GM13977 (cell line): ENCODE measurements around the gene TPO.
"Not testable (repeated sequence)": the region's sequence is repeated elsewhere in the genome, so short reads cannot be mapped to it uniquely, and the experiment has no call there.

Experiments
- DNase-seq: peaks from one replicate; pipeline ENCODE4 v3.0.0; 2012; ENCODE audit warnings: low spot score
- in situ Hi-C: fragments of 300-500 bp; cut with MboI; formaldehyde crosslinking; loops from one replicate; pipeline ENCODE4 v1.12.0; 2022; ENCODE audit warnings: low sequenced_read_pairs, low pct_unique_long_range_greater_than_20kb, mixed read lengths, inconsistent platforms; ENCODE audit not compliant: unreplicated experiment
- TF ChIP-seq, protein P1 (sequence below): IDR thresholded peaks from 2 replicates; pipeline ENCODE4 v1.5.1; 2012; ENCODE audit warnings: mild to moderate bottlenecking, control low read depth; ENCODE audit not compliant: insufficient read depth; ENCODE audit errors: extremely low read depth, missing control alignments

The TPO gene

GRCh38 chr2:1403565-1403964 is 9.7 kb upstream of the TPO start:
- DNase-seq, result no peak
- TF ChIP-seq, protein P1, sequence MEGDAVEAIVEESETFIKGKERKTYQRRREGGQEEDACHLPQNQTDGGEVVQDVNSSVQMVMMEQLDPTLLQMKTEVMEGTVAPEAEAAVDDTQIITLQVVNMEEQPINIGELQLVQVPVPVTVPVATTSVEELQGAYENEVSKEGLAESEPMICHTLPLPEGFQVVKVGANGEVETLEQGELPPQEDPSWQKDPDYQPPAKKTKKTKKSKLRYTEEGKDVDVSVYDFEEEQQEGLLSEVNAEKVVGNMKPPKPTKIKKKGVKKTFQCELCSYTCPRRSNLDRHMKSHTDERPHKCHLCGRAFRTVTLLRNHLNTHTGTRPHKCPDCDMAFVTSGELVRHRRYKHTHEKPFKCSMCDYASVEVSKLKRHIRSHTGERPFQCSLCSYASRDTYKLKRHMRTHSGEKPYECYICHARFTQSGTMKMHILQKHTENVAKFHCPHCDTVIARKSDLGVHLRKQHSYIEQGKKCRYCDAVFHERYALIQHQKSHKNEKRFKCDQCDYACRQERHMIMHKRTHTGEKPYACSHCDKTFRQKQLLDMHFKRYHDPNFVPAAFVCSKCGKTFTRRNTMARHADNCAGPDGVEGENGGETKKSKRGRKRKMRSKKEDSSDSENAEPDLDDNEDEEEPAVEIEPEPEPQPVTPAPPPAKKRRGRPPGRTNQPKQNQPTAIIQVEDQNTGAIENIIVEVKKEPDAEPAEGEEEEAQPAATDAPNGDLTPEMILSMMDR, result no peak
- in situ Hi-C loops, result no loop called here

DNA sequence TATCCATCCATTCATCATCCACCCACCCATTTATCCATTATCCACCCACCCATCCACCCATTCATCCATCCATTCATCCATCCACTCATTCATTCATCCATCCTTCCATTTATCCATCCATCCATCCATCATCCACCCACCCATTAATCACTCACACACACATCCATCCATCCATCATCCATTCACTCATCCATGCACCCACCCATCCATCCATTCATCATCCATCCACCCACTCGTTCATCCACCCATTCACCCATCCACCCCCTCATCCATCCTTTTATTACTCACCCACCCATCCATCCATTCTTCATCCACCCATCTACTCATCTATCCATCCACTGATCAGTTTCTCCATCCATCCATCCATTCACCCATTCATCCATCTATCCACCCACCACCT is 8.1 kb upstream of the TPO start:
- in situ Hi-C loops, result no loop called here
- TF ChIP-seq, protein P1, result no peak
- no peak for DNase-seq

DNA sequence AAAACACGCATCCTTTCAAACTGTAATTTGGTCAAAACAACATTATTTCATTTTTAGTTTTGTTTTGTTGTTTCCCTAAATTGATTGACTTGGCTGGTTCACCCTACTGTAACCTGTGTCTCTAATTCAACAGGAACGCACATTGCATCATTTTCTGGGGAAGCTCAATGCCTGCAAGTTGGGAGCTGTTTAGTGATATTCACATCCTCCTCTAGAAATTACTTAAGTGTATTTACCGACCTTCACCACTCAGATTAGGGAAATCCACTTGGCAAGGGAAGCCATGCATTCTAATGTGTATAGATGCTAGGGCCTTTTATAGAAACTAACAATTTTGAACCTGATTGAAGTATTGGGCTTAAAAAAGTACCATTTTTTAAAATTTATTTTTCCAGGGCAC is 7.3 kb upstream of the TPO start:
- in situ Hi-C loops, result no loop called here
- TF ChIP-seq, protein P1, result no peak
- no peak for DNase-seq

DNA sequence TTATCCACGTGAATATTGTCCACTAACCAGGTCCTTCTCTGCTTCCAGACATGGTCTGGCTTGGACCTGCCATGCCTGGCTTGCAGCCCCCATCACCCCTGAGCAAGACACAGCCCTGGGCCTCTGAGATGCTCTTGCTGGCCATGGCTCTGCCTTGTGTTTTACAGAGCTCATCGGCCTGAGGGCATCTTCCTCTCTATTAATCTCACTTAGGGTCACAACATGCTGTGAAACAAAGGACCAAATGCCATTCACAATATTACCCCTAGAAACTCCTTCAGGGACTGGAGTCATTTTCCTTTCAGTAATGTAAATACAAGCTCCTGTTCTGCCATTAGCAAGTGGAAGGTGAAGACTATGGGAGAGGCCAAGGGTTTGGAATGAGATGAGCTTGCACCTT is 6.8 kb upstream of the TPO start:
- TF ChIP-seq, protein P1, result no peak
- no peak for DNase-seq
- in situ Hi-C loops, result no loop called here

DNA sequence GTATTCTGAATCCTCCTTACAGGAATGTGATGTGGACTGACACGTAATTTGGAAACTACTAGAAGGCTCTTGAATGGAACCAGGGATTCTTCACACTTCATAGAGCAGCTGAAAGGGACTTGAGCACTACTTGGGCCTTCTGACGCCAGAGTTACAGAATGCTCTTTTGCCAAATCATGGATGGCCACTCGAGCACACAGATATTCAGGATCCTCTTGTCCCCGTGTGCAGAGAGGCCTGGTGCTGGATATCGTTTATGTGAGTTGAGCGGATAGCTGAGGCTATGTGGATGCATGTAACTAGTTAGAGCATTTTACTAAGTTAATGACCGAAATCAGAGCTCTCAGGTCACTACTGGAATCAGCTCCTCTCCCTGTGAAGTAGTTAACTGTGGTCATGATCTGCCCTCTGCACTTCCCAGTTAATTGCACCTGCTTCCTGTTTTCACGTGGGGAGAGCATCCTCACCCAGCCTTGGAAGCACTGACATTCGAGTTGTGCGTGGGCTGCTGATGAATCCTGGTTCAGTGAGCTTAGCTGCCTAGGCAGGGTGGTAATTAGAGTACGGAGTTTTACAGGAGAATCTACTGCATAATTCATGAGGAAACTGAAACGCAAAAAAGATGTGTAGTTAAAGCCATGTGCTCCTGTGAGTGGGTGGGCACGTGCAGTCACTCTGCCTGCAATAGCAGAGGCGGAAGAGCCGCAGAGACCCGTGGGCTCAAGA is 5.2 kb upstream of the TPO start:
- TF ChIP-seq, protein P1, result no peak

DNA sequence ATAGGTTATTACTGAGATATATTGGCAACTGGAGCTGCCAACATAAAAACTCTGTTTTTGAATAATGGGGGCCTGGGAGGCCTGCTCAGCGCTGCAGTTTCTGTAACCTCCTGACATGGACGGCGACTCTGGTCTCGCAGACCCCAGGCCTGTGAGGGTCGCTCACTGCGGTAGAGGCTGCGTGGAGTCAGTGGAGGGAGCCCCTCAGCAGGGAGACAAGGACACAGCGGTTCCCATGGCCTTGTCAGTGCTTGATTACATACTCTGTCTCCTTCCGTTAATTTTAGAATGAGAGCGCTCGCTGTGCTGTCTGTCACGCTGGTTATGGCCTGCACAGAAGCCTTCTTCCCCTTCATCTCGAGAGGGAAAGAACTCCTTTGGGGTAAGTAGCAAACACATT is 858 bp downstream of the TPO start:
- no peak for DNase-seq
- in situ Hi-C loops, result no loop called here
- TF ChIP-seq, protein P1, result no peak

More for the DNA sequence above, 5.2 kb upstream of the TPO start:
- no peak for DNase-seq
- in situ Hi-C loops, result no loop called here

GRCh38 chr2:1414901-1415300 is 1.6 kb downstream of the TPO start:
- DNase-seq, in situ Hi-C loops: not testable (repeated sequence)
